Sigmoid colon (tissue), 7 donors: ENCODE measurements around the gene KLHL7. TPM values are rescaled to one million over a fixed set of nuclear protein-coding genes. Genes with fewer than 3 reads are reported as not detected.

Source experiments
- DNase-seq: peaks from one replicate; pipeline ENCODE4 v3.0.0-alpha.2; 2019
- H3K27ac ChIP-seq, 4 donors: fragments of 200-600 bp; sonication (generic); one replicate each; pipeline ENCODE4 v1.5.1; 2016 to 2019; ENCODE audit warnings: mild to moderate bottlenecking in 1 of 4
- H3K27me3 ChIP-seq, 3 donors: fragments of 200-600 bp; sonication (generic); one replicate each; pipeline ENCODE4 v1.5.1; 2019; ENCODE audit warnings: mild to moderate bottlenecking in 1 of 3
- H3K36me3 ChIP-seq, 4 donors: fragments of 200-600 bp; sonication (generic); one replicate each; pipeline ENCODE4 v1.5.1; 2016 to 2019
- H3K4me1 ChIP-seq, 4 donors: fragments of 200-600 bp; sonication (generic); one replicate each; pipeline ENCODE4 v1.5.1; 2017 to 2019
- H3K4me3 ChIP-seq, 4 donors: fragments of 200-600 bp; sonication (generic); one replicate each; pipeline ENCODE4 v1.5.1; 2017 to 2019; ENCODE audit warnings: mild to moderate bottlenecking in 2 of 4, moderate library complexity in 1 of 4
- H3K9me3 ChIP-seq, 4 donors: fragments of 200-600 bp in 3 of 4; sonication (generic) in 3 of 4; one replicate each; pipeline versions ENCODE4 v1.5.1 to v1.6.1; 2013 to 2019
- EP300 ChIP-seq, 4 donors: sonication (generic); formaldehyde crosslinking; IDR thresholded peaks; one replicate each; pipeline ENCODE4 v1.6.1; 2017; ENCODE audit warnings: antibody characterized with exemption in 4 of 4
- POLR2A ChIP-seq, 2 donors: fragments of 450-650 bp; IDR thresholded peaks; one replicate each; pipeline ENCODE4 v1.6.1; 2016; ENCODE audit warnings: antibody characterized with exemption in 2 of 2, mild to moderate bottlenecking in 2 of 2, moderate library complexity in 2 of 2
- POLR2AphosphoS5 ChIP-seq, 4 donors: sonication (generic); formaldehyde crosslinking; IDR thresholded peaks; one replicate each; pipeline ENCODE4 v1.6.1; 2017; ENCODE audit warnings: antibody characterized with exemption in 4 of 4
- WGBS, 2 donors: extraction: QIAGEN DNeasy Blood & Tissue Kit; methylation state at CpG; one replicate each; pipeline ENCODE4 v1.1.7; 2013; 5-methylcytosine and 5-hydroxymethylcytosine counted together
- intact Hi-C: fragments of 100-400 bp; cut with DNase I; formaldehyde crosslinking; loops from one replicate; pipeline ENCODE4 v1.15.1; 2023
- polyA plus RNA-seq, 3 donors: library from polyadenylated mRNA; stranded (reverse); fragments of 200-250 nt; gene quantifications; one replicate each; pipeline ENCODE4 v1.2.3, GENCODE V29; 2013
- total RNA-seq, 4 donors: library from RNA; depleted of rRNA; stranded (reverse); fragments of >200 nt; gene quantifications; one replicate each; pipeline ENCODE4 v1.1.0, GENCODE V29; 2016
- TF ChIP-seq, protein P1 (sequence below), 4 experiments: fragments of 450-650 bp in 3 of 4; fragments of 200-600 bp in 1 of 4; IDR thresholded peaks; one replicate each; pipeline ENCODE4 v1.5.1; 2016 to 2019; ENCODE audit warnings: antibody characterized with exemption in 4 of 4, mild to moderate bottlenecking in 3 of 4, moderate library complexity in 2 of 4
- donor health status: healthy with polysubstance abuse.
- donor health status: Bipolar disorder and iron deficiency.
- donor health status: healthy.

Gene KLHL7
- total and polyA plus RNA-seq, 7 donors = 12.5 to 42.5 (median 26.9) TPM

DNA sequence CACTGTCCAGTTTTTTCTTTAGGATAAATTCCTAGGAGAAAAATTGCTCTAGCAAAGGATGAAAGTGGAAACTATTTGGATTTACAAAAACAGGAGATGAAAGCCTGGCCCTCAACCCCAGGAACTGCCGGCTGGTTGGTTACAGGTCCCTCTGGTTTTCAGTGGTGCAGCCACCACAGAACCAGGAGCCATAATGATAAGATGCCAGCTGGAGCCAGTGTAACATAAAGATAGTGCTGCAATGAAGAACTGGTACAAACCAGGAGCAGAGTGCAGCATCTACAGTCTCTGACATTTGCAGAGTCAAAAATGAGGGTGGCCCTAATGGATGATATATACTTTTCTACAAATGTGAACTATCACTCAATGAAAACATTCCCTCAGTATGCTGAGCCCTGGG lies 55.9 kb downstream of the KLHL7 start:
- DNase-seq = no peak
- TF ChIP-seq EP300 (IDR thresholded peaks at IDR 0.05) (no peak), POLR2AphosphoS5 (IDR thresholded peaks at IDR 0.05) (no peak), POLR2A (IDR thresholded peaks at IDR 0.05) (no peak)
- TF ChIP-seq, protein P1, sequence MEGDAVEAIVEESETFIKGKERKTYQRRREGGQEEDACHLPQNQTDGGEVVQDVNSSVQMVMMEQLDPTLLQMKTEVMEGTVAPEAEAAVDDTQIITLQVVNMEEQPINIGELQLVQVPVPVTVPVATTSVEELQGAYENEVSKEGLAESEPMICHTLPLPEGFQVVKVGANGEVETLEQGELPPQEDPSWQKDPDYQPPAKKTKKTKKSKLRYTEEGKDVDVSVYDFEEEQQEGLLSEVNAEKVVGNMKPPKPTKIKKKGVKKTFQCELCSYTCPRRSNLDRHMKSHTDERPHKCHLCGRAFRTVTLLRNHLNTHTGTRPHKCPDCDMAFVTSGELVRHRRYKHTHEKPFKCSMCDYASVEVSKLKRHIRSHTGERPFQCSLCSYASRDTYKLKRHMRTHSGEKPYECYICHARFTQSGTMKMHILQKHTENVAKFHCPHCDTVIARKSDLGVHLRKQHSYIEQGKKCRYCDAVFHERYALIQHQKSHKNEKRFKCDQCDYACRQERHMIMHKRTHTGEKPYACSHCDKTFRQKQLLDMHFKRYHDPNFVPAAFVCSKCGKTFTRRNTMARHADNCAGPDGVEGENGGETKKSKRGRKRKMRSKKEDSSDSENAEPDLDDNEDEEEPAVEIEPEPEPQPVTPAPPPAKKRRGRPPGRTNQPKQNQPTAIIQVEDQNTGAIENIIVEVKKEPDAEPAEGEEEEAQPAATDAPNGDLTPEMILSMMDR (IDR thresholded peaks at IDR 0.05) = no peak
- 91 to 95% methylated on average over 1 of the region's 1 CpG for WGBS, 2 donors
- H3K27me3 ChIP-seq = no peaks in the 10 kb centered on the region
- H3K9me3 ChIP-seq = no peaks in the 10 kb centered on the region
- peaks cover 0 to 43% (median 2%) of the 10 kb centered on the region in 4 donors for H3K36me3 ChIP-seq
- no peaks in the 10 kb centered on the region for H3K4me1 ChIP-seq
- no peak overlapping the region for H3K4me3 ChIP-seq
- H3K27ac ChIP-seq = no peak overlapping the region
- intact Hi-C loops = no loop called here

DNA sequence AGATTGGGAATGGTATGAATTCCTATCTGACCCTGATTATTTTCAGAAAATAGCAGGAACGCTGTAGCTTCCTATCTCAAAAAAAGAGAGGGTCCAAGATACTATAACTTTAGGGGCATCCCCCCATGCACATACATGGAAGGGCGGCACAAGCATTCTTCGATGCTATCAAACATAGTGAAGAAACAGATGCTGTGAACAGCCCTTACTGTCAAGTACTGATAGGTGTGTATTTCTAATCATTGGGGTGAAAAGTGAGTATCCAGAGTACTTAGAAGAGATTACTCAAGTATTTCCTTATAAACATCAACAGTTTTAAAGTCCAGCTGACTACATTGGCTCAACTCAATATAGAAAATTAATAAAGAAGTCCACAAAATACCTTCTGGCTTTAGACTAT lies 59.3 kb downstream of the KLHL7 start:
- TF ChIP-seq EP300 (IDR thresholded peaks at IDR 0.05) (no peak), POLR2AphosphoS5 (IDR thresholded peaks at IDR 0.05) (no peak), POLR2A (IDR thresholded peaks at IDR 0.05) (no peak)
- TF ChIP-seq, protein P1 (IDR thresholded peaks at IDR 0.05) = no peak

DNA sequence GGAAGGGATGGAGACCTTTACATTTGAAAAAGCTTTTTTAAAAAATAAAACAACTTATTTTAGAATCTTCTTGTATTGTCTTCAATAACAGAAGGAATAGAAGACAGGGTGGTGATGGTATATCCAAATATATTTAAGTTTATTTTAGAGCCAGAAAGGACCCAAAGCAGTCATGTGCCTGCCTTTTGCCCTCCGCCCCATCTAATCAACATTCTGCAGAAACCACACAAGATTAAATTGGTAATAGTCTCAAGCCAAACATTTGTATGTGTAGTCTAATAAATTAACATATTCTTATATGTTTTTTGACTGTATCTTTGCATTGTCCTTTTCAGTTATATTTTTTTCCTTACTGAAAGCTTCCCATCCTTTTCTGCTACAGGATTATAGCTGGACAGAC lies 59.7 kb downstream of the KLHL7 start:
- Histone ChIP-seq H3K4me3 (no peak overlapping the region), H3K36me3 (peaks cover 0 to 24% (median 2%) of the 10 kb centered on the region in 4 donors), H3K4me1 (no peaks in the 10 kb centered on the region), H3K27ac (no peak overlapping the region), H3K27me3 (no peaks in the 10 kb centered on the region), H3K9me3 (no peaks in the 10 kb centered on the region)
- 95 to 98% methylated on average over 1 of the region's 1 CpG for WGBS, 2 donors
- TF ChIP-seq EP300 (IDR thresholded peaks at IDR 0.05) (no peak), POLR2A (IDR thresholded peaks at IDR 0.05) (no peak), POLR2AphosphoS5 (IDR thresholded peaks at IDR 0.05) (no peak)
- TF ChIP-seq, protein P1 (IDR thresholded peaks at IDR 0.05) = no peak
- intact Hi-C loops = no loop called here
- no peak for DNase-seq

More for the DNA sequence above, 59.3 kb downstream of the KLHL7 start:
- Histone ChIP-seq H3K9me3 (no peaks in the 10 kb centered on the region), H3K27me3 (no peaks in the 10 kb centered on the region), H3K4me3 (no peak overlapping the region), H3K4me1 (no peaks in the 10 kb centered on the region), H3K36me3 (peaks cover 0 to 24% (median 2%) of the 10 kb centered on the region in 4 donors), H3K27ac (no peak overlapping the region)
- DNase-seq = no peak
- WGBS, 2 donors = 95 to 97% methylated on average over 3 of the region's 3 CpGs
- intact Hi-C loops = no loop called here

DNA sequence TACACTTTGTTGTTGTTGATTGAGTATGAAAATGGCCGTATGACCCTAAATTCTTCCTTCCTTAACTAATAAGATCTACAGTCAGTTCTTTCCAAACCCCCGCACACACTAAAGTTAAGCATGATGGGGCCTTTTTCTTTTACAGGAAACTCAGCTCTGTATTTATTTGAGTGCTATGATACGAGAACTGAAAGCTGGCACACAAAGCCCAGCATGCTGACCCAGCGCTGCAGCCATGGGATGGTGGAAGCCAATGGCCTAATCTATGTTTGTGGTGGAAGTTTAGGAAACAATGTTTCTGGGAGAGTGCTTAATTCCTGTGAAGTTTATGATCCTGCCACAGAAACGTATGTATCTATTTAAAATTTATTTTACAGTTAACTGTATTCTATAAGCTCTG lies 62.1 kb downstream of the KLHL7 start:
- Histone ChIP-seq H3K4me1 (no peaks in the 10 kb centered on the region), H3K4me3 (no peak overlapping the region), H3K27me3 (no peaks in the 10 kb centered on the region), H3K27ac (no peak overlapping the region), H3K36me3 (peaks cover 0 to 28% (median 2%) of the 10 kb centered on the region in 4 donors), H3K9me3 (no peaks in the 10 kb centered on the region)
- 85 to 90% methylated on average over 5 of the region's 5 CpGs for WGBS, 2 donors
- intact Hi-C loops = no loop called here
- no peak for TF ChIP-seq POLR2AphosphoS5 (IDR thresholded peaks at IDR 0.05)
- no peak for TF ChIP-seq EP300 (IDR thresholded peaks at IDR 0.05)
- no peak for DNase-seq

DNA sequence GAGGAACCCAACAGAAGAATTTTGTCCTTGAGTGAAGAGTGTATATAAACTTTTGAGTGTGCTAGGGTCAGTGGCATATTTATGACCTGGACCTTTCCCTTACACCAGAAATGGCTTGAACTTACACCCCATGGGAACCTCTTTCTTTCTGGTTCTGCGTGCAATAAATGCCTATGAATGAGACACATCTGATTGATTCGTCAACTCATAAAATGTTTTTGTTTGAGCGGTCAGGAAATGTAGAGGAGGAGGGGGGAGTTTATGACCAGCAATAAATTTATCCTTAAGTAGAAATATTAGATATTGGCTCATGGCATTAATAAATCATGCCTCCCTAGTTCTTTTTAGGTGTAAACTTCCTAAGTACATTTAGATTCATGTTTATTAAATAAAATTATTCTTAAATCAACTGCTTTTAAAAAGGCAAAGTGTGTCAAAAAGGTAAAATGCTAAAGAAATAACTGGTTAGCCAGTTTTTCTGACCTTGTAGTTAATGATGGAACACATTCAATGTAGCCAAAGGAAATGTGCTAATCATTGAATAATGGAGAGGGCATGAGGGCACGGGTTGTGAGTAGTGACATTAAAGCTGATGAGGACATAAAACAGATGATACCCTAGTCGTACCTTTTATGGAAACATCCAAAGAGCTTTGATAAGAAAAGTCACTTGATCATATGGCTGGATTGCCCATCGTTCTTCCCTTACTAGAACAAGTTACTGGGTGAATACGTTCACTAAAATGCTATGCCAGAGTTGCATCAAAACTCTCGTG lies 62.7 kb downstream of the KLHL7 start:
- no peak overlapping the region for H3K27ac ChIP-seq
- intact Hi-C loops = no loop called here
- peaks cover 0 to 28% (median 2%) of the 10 kb centered on the region in 4 donors for H3K36me3 ChIP-seq
- TF ChIP-seq POLR2A (IDR thresholded peaks at IDR 0.05) (no peak), POLR2AphosphoS5 (IDR thresholded peaks at IDR 0.05) (no peak), EP300 (IDR thresholded peaks at IDR 0.05) (no peak)
- TF ChIP-seq, protein P1 (IDR thresholded peaks at IDR 0.05) = no peak
- no peaks in the 10 kb centered on the region for H3K9me3 ChIP-seq
- H3K4me3 ChIP-seq = no peak overlapping the region
- WGBS, 2 donors = 83 to 92% methylated on average over 8 of the region's 8 CpGs
- no peak for DNase-seq
- no peaks in the 10 kb centered on the region for H3K27me3 ChIP-seq
- H3K4me1 ChIP-seq = no peaks in the 10 kb centered on the region
